NCI-H2196 (cell line): ENCODE results near the gene CANT1.
"Not testable (repeated sequence)": the region's sequence is repeated elsewhere in the genome, so short reads cannot be mapped to it uniquely, and the experiment has no call there.

Source experiments
- DNase-seq: peaks from one replicate; lab custom pipeline; 2025; ENCODE audit not compliant: unreplicated experiment; lab: John Stamatoyannopoulos, UW

The CANT1 gene

GRCh38 chr17:78962345-78962983, 47.1 kb downstream of the CANT1 start:
- peak; percentile 40 for DNase-seq

DNA sequence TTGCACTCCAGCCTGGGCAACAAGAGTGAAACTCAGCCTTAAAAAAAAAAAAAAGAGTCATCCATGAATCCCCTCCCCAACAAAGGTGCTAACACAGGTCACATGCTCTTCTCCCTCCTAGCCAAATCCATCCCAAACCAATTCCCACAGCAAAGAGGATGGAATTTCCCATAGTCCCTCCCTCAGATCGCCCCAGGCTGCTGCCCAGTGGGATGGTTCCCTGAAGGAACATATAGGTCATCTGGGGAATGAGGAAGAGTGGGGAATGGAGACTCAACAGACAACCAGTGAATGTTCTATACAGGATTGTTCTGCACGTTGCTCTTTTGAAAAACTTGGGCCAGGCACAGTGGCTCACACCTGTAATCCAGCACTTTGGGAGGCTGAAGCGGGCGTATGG, 48.0 kb downstream of the CANT1 start:
- DNase-seq = no peak

- DNase-seq = no peak
Observed at GRCh38 chr17:78960928-78961327, 48.6 kb downstream of the CANT1 start.

DNA sequence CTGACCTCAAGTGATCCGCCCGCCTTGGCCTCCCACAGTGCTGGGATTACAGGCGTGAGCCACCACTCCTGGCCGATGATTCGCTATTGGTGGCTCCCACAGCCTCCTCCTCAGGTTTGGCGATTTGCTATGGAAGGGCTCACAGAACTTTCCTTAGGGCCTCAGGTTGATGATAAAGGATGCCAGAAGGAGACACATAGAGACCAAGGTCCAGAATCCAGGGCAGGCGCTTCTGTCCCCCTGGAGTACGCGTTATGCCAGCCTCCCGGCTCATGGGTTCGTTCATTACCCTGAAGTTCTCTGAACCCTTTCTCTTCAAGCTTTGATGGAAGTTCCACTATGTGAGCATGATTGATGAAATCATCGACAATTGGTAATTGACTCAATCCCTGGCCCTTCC, 49.8 kb downstream of the CANT1 start:
- no peak for DNase-seq

DNA sequence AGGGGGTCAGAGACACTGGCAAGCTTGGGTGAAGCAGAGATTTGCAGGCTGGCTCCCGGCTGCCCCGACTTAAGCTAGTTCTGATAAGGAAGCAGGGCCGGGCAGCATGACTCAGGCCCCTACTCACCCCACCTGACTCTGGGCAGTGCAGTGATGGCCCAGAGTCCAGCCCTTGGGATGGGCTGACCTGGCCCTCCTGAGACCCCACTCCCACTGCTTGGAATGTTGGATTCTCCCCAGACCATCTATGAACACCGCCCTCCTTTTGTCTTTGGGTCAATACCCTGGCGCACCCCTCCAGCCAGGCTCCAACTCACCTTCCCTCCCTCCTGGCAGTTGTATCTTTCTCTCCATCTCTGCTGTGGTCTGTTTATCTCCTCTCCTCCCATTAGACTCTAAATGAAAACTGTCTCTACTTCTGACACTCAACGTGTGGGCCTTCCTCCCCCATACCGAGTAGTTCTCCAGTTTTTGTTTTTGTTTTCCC, 50.9 kb downstream of the CANT1 start:
- no peak for DNase-seq

DNA sequence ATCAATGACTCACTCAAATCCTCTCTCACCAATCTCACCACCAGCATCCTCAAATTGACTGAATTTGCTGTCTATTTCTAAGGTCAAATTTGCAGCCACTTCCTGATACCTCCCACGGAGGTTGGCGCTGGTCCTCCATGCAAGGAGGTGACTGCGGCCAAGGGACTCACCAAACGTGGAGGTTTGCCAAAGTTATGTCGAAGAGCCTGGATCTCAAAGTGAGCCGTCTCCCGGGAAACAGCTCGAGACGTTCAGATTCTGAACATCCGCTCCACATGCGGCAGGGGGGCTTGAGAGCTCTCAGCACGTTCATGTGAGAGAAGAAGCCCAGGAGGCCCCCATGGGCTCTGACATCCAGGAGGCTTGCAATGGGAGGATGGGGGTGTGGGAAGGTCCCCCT, 52.4 kb downstream of the CANT1 start:
- DNase-seq = peak; percentile 55

- no peak for DNase-seq
Observed at GRCh38 chr17:78956254-78956653, 53.3 kb downstream of the CANT1 start.

DNA sequence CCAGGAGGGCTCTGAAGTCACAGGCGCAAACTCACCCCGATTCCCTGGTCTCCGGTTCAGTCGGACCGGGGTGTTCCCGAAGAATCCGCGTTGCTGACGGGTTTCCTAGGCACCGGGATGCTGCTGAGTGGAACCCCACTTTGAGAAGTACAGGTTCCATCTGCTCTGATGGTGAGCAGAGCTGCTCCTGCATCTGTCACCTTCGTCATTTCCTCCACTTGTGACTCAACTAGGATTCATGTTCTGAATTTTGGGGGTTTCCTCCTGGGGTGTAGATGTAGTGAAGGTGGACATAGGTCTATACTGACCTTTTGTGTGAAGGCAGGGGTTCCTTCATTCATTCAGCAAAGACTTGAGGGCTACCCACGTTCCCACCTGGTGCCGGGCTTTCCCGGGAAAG, 54.9 kb downstream of the CANT1 start:
- no peak for DNase-seq

- no peak for DNase-seq
Observed at GRCh38 chr17:78953356-78954350, 55.9 kb downstream of the CANT1 start.

DNA sequence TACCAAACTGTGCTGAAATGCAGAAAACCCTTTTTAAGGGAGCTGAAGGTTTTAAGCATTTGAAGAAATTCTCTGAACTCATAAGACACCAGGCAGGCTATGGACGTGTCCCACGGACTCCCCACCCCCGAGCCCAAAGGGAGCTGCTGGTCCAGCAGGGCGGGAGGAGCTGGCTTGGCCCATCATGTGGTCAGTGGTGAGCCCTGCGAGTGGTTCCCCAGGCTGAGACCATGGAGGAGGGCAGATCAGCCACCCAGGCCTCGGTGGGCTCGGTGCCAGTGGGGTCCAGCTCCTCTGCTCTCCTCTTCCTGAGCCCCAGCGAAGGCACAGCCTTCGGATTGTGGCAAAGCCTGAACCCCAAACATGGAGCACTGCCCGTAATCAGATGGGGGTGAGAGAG, 56.9 kb downstream of the CANT1 start:
- no peak for DNase-seq

- no peak for DNase-seq
Observed at GRCh38 chr17:78951967-78952551, 57.5 kb downstream of the CANT1 start.

- no peak for DNase-seq
Observed at GRCh38 chr17:78950870-78951269, 58.7 kb downstream of the CANT1 start.

- no peak for DNase-seq
Observed at GRCh38 chr17:78947235-78948149, 62.1 kb downstream of the CANT1 start.

DNA sequence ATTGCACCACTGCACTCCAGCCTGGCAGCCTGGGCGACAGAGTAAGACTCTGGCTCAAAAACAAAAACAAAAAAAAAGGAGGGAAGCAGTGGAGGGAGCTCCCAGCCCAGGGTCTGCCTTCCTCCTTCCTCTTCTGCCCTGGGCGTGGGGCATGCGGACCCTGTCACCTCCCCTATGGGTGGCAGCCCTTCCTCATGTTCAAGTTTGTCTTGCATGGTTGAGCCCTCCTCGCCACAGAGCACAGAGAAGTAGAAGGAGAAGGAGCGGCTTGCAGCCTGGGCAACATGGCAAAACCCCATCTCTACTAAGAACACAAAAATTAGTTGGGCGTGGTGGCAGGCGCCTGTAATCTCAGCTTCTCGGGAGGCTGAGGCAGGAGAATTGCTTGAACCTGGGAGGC, 62.9 kb downstream of the CANT1 start:
- no peak for DNase-seq

GRCh38 chr17:78946131-78946530, 63.4 kb downstream of the CANT1 start:
- no peak for DNase-seq

GRCh38 chr17:78945455-78945854, 64.1 kb downstream of the CANT1 start:
- DNase-seq = not testable (repeated sequence)

GRCh38 chr17:78944956-78945355, 64.6 kb downstream of the CANT1 start:
- DNase-seq = no peak

GRCh38 chr17:78944026-78944425, 65.5 kb downstream of the CANT1 start:
- DNase-seq = no peak
